Measurements from ENCODE around the gene ELOVL5.

GRCh38 chr6:53347250-53347920, 1.4 kb downstream of the ELOVL5 start:
- TF ChIP-seq CTCF (conservative IDR thresholded peaks at IDR 0.05; ENCODE audit: low read length) (no peak), EZH2phosphoT487 (IDR thresholded peaks at IDR 0.05; ENCODE audit: borderline replicate concordance) (no peak)

Measured in Loucy (cell line).